Osteocyte (in vitro differentiated cells): ENCODE results near the gene TARS3. TPM values are rescaled to one million over a fixed set of nuclear protein-coding genes. Genes with fewer than 3 reads are reported as not detected.

Source experiments
- DNase-seq: peaks from one replicate; pipeline ENCODE4 v3.0.0; 2021; ENCODE audit warnings: mixed read lengths; ENCODE audit not compliant: unreplicated experiment; ENCODE audit errors: extremely low spot score
- H3K27ac Mint-ChIP-seq: one replicate; pipeline ENCODE4 v1.8.0; 2021; ENCODE audit warnings: mild to moderate bottlenecking, mixed read lengths; ENCODE audit not compliant: unreplicated experiment
- H3K27me3 Mint-ChIP-seq: one replicate; pipeline ENCODE4 v1.8.0; 2021; ENCODE audit warnings: mixed read lengths; ENCODE audit not compliant: unreplicated experiment
- H3K36me3 Mint-ChIP-seq: one replicate; pipeline ENCODE4 v1.8.0; 2021; ENCODE audit warnings: mixed read lengths; ENCODE audit not compliant: unreplicated experiment
- H3K4me1 Mint-ChIP-seq: one replicate; pipeline ENCODE4 v1.8.0; 2021; ENCODE audit warnings: mixed read lengths; ENCODE audit not compliant: unreplicated experiment
- H3K4me3 Mint-ChIP-seq: one replicate; pipeline ENCODE4 v1.8.0; 2021; ENCODE audit warnings: mild to moderate bottlenecking, moderate library complexity, mixed read lengths; ENCODE audit not compliant: unreplicated experiment
- H3K9me3 Mint-ChIP-seq: one replicate; pipeline ENCODE4 v1.8.0; 2021; ENCODE audit warnings: mixed read lengths; ENCODE audit not compliant: unreplicated experiment
- total RNA-seq: library from RNA; stranded (reverse); gene quantifications from 2 replicates; pipeline ENCODE4 v1.2.1, GENCODE V29; 2021
- TF ChIP-seq, protein P1 (sequence below): fragments of 200-600 bp; sonication (generic); IDR thresholded peaks from 2 replicates; pipeline ENCODE4 v1.5.0; 2021; ENCODE audit warnings: antibody characterized with exemption, mild to moderate bottlenecking, moderate library complexity

TARS3 gene
- total RNA-seq, 1 donor from 2014 or later = 16.0 TPM

GRCh38 chr15:101648356-101648755, 75.9 kb downstream of the TARS3 start:
- DNase-seq = no peak
- Mint-ChIP-seq H3K36me3 (peaks cover 27% of the 10 kb centered on the region), H3K27me3 (no peaks in the 10 kb centered on the region), H3K4me3 (no peak overlapping the region), H3K27ac (no peak overlapping the region), H3K4me1 (peaks cover 25% of the 10 kb centered on the region), H3K9me3 (no peaks in the 10 kb centered on the region)
- TF ChIP-seq, protein P1, sequence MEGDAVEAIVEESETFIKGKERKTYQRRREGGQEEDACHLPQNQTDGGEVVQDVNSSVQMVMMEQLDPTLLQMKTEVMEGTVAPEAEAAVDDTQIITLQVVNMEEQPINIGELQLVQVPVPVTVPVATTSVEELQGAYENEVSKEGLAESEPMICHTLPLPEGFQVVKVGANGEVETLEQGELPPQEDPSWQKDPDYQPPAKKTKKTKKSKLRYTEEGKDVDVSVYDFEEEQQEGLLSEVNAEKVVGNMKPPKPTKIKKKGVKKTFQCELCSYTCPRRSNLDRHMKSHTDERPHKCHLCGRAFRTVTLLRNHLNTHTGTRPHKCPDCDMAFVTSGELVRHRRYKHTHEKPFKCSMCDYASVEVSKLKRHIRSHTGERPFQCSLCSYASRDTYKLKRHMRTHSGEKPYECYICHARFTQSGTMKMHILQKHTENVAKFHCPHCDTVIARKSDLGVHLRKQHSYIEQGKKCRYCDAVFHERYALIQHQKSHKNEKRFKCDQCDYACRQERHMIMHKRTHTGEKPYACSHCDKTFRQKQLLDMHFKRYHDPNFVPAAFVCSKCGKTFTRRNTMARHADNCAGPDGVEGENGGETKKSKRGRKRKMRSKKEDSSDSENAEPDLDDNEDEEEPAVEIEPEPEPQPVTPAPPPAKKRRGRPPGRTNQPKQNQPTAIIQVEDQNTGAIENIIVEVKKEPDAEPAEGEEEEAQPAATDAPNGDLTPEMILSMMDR = no peak

GRCh38 chr15:101647251-101647650, 77.0 kb downstream of the TARS3 start:
- TF ChIP-seq, protein P1 = no peak
- Mint-ChIP-seq H3K9me3 (no peaks in the 10 kb centered on the region), H3K36me3 (peaks cover 36% of the 10 kb centered on the region), H3K27ac (no peak overlapping the region), H3K4me3 (no peak overlapping the region), H3K4me1 (peaks cover 29% of the 10 kb centered on the region), H3K27me3 (no peaks in the 10 kb centered on the region)
- DNase-seq = no peak

DNA sequence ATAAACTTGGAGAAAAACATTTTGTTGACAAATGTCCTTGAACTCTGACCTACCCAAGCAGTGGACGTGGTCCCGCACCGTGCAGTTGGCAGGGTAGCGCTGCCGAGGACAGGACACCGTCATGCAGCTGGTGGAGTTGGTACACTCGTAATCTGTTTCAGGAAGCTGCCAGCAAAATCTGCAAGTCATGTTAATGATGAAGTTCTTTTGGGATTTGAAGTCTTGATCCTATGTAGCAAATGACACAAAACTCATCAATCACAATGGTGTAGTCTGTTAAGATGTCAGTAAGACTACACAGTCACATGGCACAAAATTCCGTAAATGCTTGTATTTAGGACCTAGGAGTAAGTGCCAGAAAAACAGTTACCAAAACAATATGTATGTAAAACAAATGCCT, 77.6 kb downstream of the TARS3 start:
- Mint-ChIP-seq H3K9me3 (no peaks in the 10 kb centered on the region), H3K36me3 (peaks cover 38% of the 10 kb centered on the region), H3K4me3 (no peak overlapping the region), H3K27ac (no peak overlapping the region), H3K27me3 (no peaks in the 10 kb centered on the region), H3K4me1 (peaks cover 29% of the 10 kb centered on the region)
- no peak for DNase-seq
- TF ChIP-seq, protein P1 = no peak

GRCh38 chr15:101642361-101642760, 81.9 kb downstream of the TARS3 start:
- Mint-ChIP-seq H3K27me3 (no peaks in the 10 kb centered on the region), H3K36me3 (peaks cover 40% of the 10 kb centered on the region), H3K9me3 (no peaks in the 10 kb centered on the region), H3K4me1 (peaks cover 7% of the 10 kb centered on the region), H3K4me3 (no peak overlapping the region), H3K27ac (peak overlapping the region; percentile 48)
- TF ChIP-seq, protein P1 = no peak
- DNase-seq = no peak

- peaks cover 7% of the 10 kb centered on the region for H3K4me1 Mint-ChIP-seq
Measured at GRCh38 chr15:101641894-101642293, 82.4 kb downstream of the TARS3 start.

More at GRCh38 chr15:101641894-101642293, 82.4 kb downstream of the TARS3 start:
- Mint-ChIP-seq H3K4me3 (no peak overlapping the region), H3K9me3 (no peaks in the 10 kb centered on the region), H3K27me3 (no peaks in the 10 kb centered on the region), H3K27ac (no peak overlapping the region), H3K36me3 (peaks cover 40% of the 10 kb centered on the region)
- TF ChIP-seq, protein P1 = no peak
- no peak for DNase-seq
